Measurements from ENCODE around the gene SOX6. TPM values are rescaled to one million over a fixed set of nuclear protein-coding genes. Genes with fewer than 3 reads are reported as not detected.
A peak's percentile ranks its signal among the peaks of the same experiment; 100 is the strongest.

The SOX6 gene
- polyA plus RNA-seq, 12 donors: 15.1 to 36.5 (median 25.3) TPM; not detected in 1

GRCh38 chr11:16278979-16279378 is 77.4 kb downstream of the SOX6 start:
- no peak for DNase-seq

- no peak for DNase-seq
These were observed 78.1 kb downstream of the SOX6 start for GRCh38 chr11:16278273-16278672.

GRCh38 chr11:16276251-16276650 is 80.1 kb downstream of the SOX6 start:
- no peak for DNase-seq

DNA sequence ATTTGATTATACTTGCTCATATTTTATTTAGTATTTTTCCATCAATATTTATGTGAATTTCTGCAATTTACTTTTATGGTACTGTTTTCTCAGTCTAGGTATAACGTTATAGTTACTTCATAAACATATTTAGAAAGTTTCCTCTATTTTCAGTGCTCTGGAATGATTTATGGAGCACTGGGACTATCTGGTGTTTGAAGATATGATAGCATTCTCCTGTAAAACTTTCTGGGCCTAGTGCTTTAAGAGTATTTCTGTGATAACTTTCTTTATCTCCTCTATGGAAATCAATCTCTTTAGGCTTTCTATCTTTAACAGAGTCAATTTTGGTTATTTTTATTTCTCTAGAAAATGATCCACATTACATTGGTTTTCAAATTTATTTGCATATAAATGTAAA is 85.1 kb downstream of the SOX6 start:
- no peak for DNase-seq

- no peak for DNase-seq
These were observed 90.3 kb downstream of the SOX6 start for GRCh38 chr11:16266021-16266420.

DNA sequence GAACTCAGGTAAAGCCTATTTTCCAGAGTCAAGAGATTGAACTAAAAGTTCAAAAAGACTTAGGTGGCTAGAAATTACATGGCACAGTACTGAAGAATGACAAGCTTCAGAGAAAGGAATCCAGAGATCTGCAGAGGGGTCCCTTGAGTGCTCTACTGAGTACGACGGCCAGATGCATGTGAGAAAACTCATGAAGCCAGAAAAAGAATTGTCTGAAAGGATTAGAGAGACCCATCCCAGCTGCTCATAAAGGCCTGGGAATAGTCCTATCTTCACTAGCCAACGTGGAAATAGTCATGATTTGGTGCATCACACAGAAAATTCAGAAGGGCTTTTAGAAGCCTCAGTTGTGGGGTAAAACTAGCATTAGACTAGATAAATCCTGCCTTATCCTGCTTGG is 91.3 kb downstream of the SOX6 start:
- DNase-seq: no peak

DNA sequence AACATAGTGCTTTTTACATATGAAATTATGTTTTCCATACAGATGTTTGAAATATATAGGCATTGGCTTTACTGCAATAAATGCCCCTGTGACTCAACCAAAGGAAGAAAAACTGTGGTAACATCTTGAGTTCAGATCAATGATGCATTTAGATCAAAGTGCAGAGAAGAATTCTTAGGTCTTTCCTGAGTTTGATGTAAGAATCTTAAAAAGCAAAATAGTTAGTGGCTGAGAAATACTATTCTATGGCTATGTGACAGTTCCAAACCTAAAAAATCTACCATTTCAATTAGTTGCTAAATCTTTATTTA is 93.7 kb downstream of the SOX6 start:
- no peak for DNase-seq

GRCh38 chr11:16261836-16262644 is 94.3 kb downstream of the SOX6 start:
- DNase-seq: no peak

- DNase-seq: no peak
These were observed 104.0 kb downstream of the SOX6 start for GRCh38 chr11:16252373-16252772.

DNA sequence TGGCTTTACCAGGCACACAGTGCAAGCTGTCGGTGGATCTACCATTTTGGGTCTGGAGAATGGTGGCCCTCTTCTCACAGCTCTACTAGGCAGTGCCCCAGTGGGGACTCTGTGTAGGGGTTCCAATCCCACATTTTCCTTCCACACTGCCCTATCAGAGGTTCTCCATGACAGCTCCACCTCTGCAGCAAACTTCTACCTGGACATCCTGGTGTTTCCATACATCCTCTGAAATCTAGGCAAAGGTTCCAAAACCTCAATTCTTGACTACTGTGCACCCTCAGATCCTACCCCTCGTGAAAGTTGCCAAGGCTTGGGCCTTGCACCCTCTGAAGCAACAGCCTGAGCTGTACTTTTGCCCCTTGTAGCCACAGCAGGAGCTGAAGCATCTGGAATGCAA is 108.1 kb downstream of the SOX6 start:
- no peak for DNase-seq

DNA sequence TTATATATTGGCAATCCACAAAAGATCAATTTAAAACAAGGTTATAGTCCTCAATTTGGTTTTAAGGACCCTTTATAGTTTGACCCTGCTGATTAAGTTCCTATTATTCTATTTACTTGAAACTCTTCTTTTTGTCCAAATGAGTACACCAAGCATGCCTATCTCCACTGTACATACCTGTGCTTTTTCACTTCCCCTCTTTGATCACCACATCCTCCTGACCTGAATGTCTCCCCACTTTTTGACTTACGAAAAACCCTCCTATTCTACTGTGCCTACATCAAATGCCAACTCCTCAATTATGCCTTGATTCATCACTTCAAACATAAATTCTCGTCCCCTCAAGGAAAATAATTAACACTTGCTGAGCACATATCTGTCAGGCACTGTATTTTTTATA is 113.5 kb downstream of the SOX6 start:
- no peak for DNase-seq

DNA sequence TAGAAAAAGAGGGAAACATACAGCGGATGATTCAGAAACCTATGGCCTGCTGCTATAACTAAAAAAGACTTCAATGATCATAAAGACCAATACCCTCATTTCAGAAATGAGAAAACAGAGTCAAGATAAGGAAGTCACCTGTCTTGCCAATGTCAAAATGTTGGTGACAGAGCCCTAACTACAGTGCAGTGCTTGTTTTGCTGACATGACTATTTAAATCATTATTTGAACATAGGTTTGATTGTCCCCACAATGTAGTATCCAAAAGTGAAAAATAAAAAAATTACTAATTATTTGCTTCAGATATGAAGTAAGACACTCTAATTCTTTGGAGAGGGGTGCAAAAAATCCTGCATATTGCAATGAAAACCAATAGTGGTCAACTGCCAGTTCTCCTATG is 115.7 kb downstream of the SOX6 start:
- DNase-seq: no peak

- peak; percentile 22 for DNase-seq
These were observed 116.9 kb downstream of the SOX6 start for GRCh38 chr11:16239141-16240105.

DNA sequence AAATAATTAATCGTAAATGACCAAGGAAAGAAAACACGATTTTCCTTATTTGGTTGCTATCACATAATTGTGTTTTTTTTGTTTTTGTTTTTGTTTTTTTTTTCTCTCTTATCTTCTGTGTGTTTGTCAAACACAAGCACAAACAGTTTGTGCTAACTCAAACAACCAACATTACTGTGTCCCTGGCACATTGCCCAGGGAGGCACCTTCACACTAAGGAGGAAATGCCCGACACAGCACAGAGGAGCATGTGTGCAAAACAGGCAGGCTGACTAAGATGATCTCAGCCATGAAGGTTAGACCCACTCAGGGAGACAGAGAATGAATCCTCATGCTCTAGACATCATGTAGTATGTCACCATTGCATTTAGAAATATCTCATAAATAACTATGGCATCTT is 130.1 kb downstream of the SOX6 start:
- DNase-seq: no peak

GRCh38 chr11:16225623-16226022 is 130.7 kb downstream of the SOX6 start:
- no peak for DNase-seq

DNA sequence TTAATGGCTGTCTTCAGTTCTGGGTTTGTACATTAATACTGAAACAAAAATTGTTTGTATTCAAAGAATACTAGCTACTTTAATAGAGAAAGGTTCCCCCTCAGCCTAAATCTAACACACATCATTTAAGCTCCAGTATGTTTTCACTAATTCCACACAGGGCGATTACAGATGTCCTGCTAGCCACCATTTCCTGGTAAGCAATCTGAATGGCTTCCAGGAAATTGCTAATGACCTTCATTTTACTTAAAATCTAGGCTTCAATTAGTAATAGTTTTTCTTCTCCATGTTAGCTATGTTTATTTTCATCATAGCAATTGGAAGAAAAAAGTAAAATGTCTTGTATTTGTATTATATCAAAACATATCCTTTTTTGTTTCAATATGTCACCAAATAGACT is 132.8 kb downstream of the SOX6 start:
- DNase-seq: no peak

DNA sequence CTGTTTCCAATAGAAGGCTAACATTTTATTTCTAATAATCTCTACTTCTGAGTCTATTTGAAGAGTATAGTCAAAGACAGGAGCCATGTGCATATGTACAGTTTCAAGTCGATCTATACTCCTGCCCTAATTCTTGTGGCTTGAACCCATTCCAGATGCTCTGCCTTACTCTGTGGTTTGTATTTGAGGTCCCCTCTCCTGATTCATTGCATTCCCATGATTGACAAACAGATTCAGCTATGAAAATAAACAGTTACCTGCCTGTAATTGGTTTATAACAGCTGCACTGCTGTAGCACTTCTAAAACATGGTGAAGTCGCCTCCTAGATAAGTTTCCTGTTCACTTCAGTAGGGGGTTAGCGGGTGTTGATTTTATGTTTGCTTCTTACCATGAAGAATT is 138.7 kb downstream of the SOX6 start:
- DNase-seq: no peak

- no peak for DNase-seq
These were observed 139.5 kb downstream of the SOX6 start for GRCh38 chr11:16216831-16217230.

GRCh38 chr11:16215352-16215751 is 141.0 kb downstream of the SOX6 start:
- no peak for DNase-seq

DNA sequence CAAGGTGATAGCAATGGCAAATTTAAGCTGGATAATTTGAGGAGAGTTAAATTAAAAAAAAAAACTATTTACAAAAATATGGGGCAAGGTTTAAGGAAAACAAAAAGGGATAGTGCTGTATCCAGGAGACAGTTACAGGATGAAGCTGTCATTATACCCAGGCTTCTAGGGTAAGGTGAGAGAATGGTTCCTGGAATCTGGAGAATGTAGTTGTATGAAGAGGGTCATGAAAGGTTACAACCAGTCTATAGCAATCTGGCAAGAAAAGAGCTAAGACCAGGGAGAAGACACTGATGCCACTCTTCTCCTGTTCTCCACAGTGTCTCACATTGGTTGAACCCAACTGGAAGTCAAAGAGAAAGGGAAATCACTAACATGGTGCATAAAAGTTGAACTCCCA is 144.9 kb downstream of the SOX6 start:
- DNase-seq: no peak

GRCh38 chr11:16204261-16204660 is 152.1 kb downstream of the SOX6 start:
- DNase-seq: no peak

GRCh38 chr11:16195651-16196050 is 160.7 kb downstream of the SOX6 start:
- DNase-seq: no peak

DNA sequence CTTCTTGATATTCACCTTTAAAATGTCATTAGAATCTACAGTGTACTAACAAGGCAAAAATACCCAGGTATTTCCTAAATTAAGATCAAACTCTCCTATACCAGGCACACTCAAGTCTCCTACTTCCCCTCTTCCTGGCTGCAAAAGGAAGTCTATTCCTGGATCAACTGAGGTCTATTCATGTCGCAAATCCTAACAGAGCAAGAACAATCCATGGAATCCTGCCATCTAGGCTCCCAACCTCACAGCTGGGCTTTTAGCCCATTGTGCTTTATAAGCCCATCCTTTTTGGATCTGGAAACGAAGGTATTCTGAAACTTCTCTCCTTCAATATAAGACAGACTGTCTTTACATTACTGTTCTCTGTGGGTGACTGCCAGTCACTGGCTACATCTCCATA is 161.8 kb downstream of the SOX6 start:
- DNase-seq: peak; percentile 41

Data from muscle of arm (tissue), 12 donors.